Fibroblast of lung (primary cell): ENCODE data around the gene ELMO1.

Experiments used
- CTCF ChIP-seq, 2 donors: IDR thresholded peaks in 1 of 2; conservative IDR thresholded peaks in 1 of 2; 1 replicate in 1 of 2; 2 replicates in 1 of 2; pipeline ENCODE4 v1.5.1; 2011 to 2012; ENCODE audit warnings: low read length in 2 of 2, control low read depth in 1 of 2, inconsistent platforms in 1 of 2, low read depth in 1 of 2, mild to moderate bottlenecking in 1 of 2
- EZH2 ChIP-seq: IDR thresholded peaks from 2 replicates; pipeline ENCODE4 v1.5.1; 2012; ENCODE audit warnings: low read length, control low read depth, mild to moderate bottlenecking; ENCODE audit errors: missing control alignments

DNA sequence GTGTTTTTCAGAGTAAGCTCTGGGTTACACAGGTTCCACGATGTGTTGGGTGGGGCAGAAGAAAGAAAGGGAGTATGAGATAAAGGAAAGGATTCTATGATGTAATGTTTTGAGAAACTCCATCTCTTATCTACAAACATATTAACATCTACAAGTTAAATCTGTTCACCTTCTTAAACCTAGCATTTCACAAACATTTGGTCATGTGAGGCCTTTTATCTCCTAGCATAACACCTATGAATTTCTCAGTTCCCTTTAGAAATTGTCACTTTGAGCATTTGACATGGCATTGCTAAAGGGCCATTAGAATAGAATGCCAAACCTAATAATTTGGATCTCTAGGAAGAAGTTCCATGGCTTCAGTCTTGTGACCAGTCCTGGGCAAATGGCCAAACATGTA is 507.3 kb downstream of the ELMO1 start:
- TF ChIP-seq EZH2: no peak
- no peak for TF ChIP-seq CTCF (conservative IDR thresholded peaks at IDR 0.05 in 1 of 2, IDR thresholded peaks at IDR 0.05 in 1 of 2; ENCODE audit: low read depth in 1 of 2, low read length in 2 of 2)
